Activated T-helper 1 cell treated with anti-CD3 and anti-CD28 coated beads, Interleukin-2, amount 50 U/mL, for 16 hours (primary cell): ENCODE results near the gene CFAP100.

Source experiments
- DNase-seq, 2 donors: peaks; one replicate each; pipeline ENCODE4 v3.0.0-alpha.2; 2020; ENCODE audit warnings: low read depth in 1 of 2, low spot score in 1 of 2

The CFAP100 gene

GRCh38 chr3:126456766-126457388 lies 62.2 kb downstream of the CFAP100 start:
- DNase-seq = no peak

GRCh38 chr3:126459111-126459762 lies 64.5 kb downstream of the CFAP100 start:
- no peak for DNase-seq

- DNase-seq = no peak
These were observed 65.0 kb downstream of the CFAP100 start for GRCh38 chr3:126459763-126460127.

GRCh38 chr3:126460381-126460780 lies 65.7 kb downstream of the CFAP100 start:
- DNase-seq = no peak

GRCh38 chr3:126461450-126462070 lies 66.9 kb downstream of the CFAP100 start:
- no peak for DNase-seq

GRCh38 chr3:126463521-126463920 lies 68.8 kb downstream of the CFAP100 start:
- no peak for DNase-seq

- DNase-seq = no peak
These were observed 69.4 kb downstream of the CFAP100 start for GRCh38 chr3:126464093-126464492.

- no peak for DNase-seq
These were observed 69.8 kb downstream of the CFAP100 start for GRCh38 chr3:126464494-126464893.

- DNase-seq = no peak
These were observed 70.3 kb downstream of the CFAP100 start for GRCh38 chr3:126464997-126465396.

- no peak for DNase-seq
These were observed 71.3 kb downstream of the CFAP100 start for GRCh38 chr3:126465928-126466544.

GRCh38 chr3:126466886-126467610 lies 72.3 kb downstream of the CFAP100 start:
- DNase-seq = no peak

GRCh38 chr3:126467611-126467955 lies 72.9 kb downstream of the CFAP100 start:
- DNase-seq = no peak

- DNase-seq = no peak
These were observed 73.6 kb downstream of the CFAP100 start for GRCh38 chr3:126468028-126468891.

- no peak for DNase-seq
These were observed 74.8 kb downstream of the CFAP100 start for GRCh38 chr3:126469479-126469878.

GRCh38 chr3:126472277-126473006 lies 77.7 kb downstream of the CFAP100 start:
- no peak for DNase-seq

GRCh38 chr3:126473292-126474168 lies 78.8 kb downstream of the CFAP100 start:
- no peak for DNase-seq

GRCh38 chr3:126474498-126475412 lies 80.0 kb downstream of the CFAP100 start:
- DNase-seq = no peak
